Epithelial cell of umbilical artery (primary cell): Measurements from ENCODE around the gene NBL1. TPM values are rescaled to one million over a fixed set of nuclear protein-coding genes. Genes with fewer than 3 reads are reported as not detected.

ENCODE experiments used
- total RNA-seq: library from RNA; depleted of rRNA; stranded (reverse); fragments of >200 nt; gene quantifications from 2 replicates; pipeline ENCODE4 v1.2.3, GENCODE V29; 2014

NBL1 gene
- 21.3 and 34.1 TPM in 2 replicates for total RNA-seq

GRCh38 chr1:19643602-19644394 lies at the start of gene NBL1:
TSS of gene NBL1 (plus strand) at chr1:19644311. CDS start at chr1:19655031, 10,720 bp downstream.

GRCh38 chr1:19664453-19665185 lies 20.5 kb downstream of the NBL1 start, which contains the start of gene HTR6:
TSS of gene HTR6 (plus strand) at chr1:19664875. CDS start at chr1:19665754, 879 bp downstream.

Other genes with a start within 250 kb of the NBL1 start
- 107 and 118 TPM in 2 replicates for gene CAPZB, start 158.8 kb upstream of the NBL1 start, total RNA-seq
- not detected in 2 replicates for gene HTR6, start 20.6 kb downstream of the NBL1 start, total RNA-seq
- 5.5 and 8.4 TPM in 2 replicates for gene TMCO4, start 155.6 kb downstream of the NBL1 start, total RNA-seq
- not detected in 2 replicates for gene RNF186, start 171.0 kb downstream of the NBL1 start, total RNA-seq
- 4.9 and 8.1 TPM in 2 replicates for gene OTUD3, start 238.1 kb downstream of the NBL1 start, total RNA-seq